HG02763 (cell line): Measurements from ENCODE around the gene HCN2.
"Not testable (repeated sequence)": the region's sequence is repeated elsewhere in the genome, so short reads cannot be mapped to it uniquely, and the experiment has no call there.

ENCODE experiments used
- ATAC-seq: cut with Tn5 transposase; IDR thresholded peaks from one replicate; pipeline ENCODE4 v1.9.1; 2021; ENCODE audit warnings: mild to moderate bottlenecking, moderate library complexity; ENCODE audit not compliant: unreplicated experiment

Gene HCN2

GRCh38 chr19:602391-603301, 13.0 kb downstream of the HCN2 start:
- ATAC-seq, result no peak

GRCh38 chr19:603302-603639, 13.6 kb downstream of the HCN2 start:
- not testable (repeated sequence) for ATAC-seq

GRCh38 chr19:603779-604178, 14.1 kb downstream of the HCN2 start:
- ATAC-seq, result not testable (repeated sequence)

- no peak for ATAC-seq
Measured at GRCh38 chr19:604355-604754, 14.7 kb downstream of the HCN2 start.

- not testable (repeated sequence) for ATAC-seq
Measured at GRCh38 chr19:605061-605971, 15.6 kb downstream of the HCN2 start.

GRCh38 chr19:607301-608154, 17.8 kb downstream of the HCN2 start:
- no peak for ATAC-seq

GRCh38 chr19:608155-609003, 18.7 kb downstream of the HCN2 start:
- no peak for ATAC-seq

GRCh38 chr19:609004-609346, 19.3 kb downstream of the HCN2 start:
- ATAC-seq, result no peak

GRCh38 chr19:610071-610800, 20.6 kb downstream of the HCN2 start:
- ATAC-seq, result no peak

GRCh38 chr19:610801-611480, 21.3 kb downstream of the HCN2 start:
- no peak for ATAC-seq

GRCh38 chr19:611481-611868, 21.8 kb downstream of the HCN2 start:
- no peak for ATAC-seq

- no peak for ATAC-seq
Measured at GRCh38 chr19:612941-613340, 23.3 kb downstream of the HCN2 start.

- no peak for ATAC-seq
Measured at GRCh38 chr19:613732-614567, 24.3 kb downstream of the HCN2 start.

- ATAC-seq, result no peak
Measured at GRCh38 chr19:615619-616018, 25.9 kb downstream of the HCN2 start.

GRCh38 chr19:616062-616700, 26.5 kb downstream of the HCN2 start:
- ATAC-seq, result no peak

- no peak for ATAC-seq
Measured at GRCh38 chr19:616747-617526, 27.3 kb downstream of the HCN2 start.
